Body of pancreas (tissue), 4 donors: ENCODE measurements around the gene EXD3. TPM values are rescaled to one million over a fixed set of nuclear protein-coding genes. Genes with fewer than 3 reads are reported as not detected.

Source experiments
- ATAC-seq: fragments of 150-250 bp; one replicate; pipeline ENCODE4 v1.9.1; 2016
- DNase-seq, 4 donors: peaks; one replicate each; pipeline ENCODE4 v3.0.0-alpha.2; 2019
- H3K27ac ChIP-seq, 4 donors: fragments of 200-600 bp; sonication (generic); 1 replicate in 3 of 4; 2 replicates in 1 of 4; pipeline versions ENCODE4 v1.5.1 to v1.6.1; 2016 to 2019; ENCODE audit warnings: mild to moderate bottlenecking in 1 of 4, mixed read lengths in 1 of 4, moderate library complexity in 1 of 4
- H3K27me3 ChIP-seq, 2 donors: fragments of 200-600 bp; sonication (generic); one replicate each; pipeline ENCODE4 v1.6.0; 2016; ENCODE audit warnings: mild to moderate bottlenecking in 1 of 2
- H3K36me3 ChIP-seq, 2 donors: fragments of 200-600 bp; sonication (generic); replicated peaks in 1 of 2; 2 replicates each; pipeline ENCODE4 v1.5.1; 2016; ENCODE audit warnings: low read depth in 2 of 2; ENCODE audit not compliant: insufficient read depth in 1 of 2
- H3K4me1 ChIP-seq: fragments of 200-600 bp; sonication (generic); one replicate; pipeline ENCODE4 v1.6.0; 2016
- H3K4me3 ChIP-seq, 2 donors: fragments of 200-600 bp; sonication (generic); 1 replicate in 1 of 2; 2 replicates in 1 of 2; pipeline ENCODE4 v1.5.1; 2016 to 2019
- H3K9me3 ChIP-seq, 3 donors: fragments of 200-600 bp; sonication (generic); 1 replicate in 2 of 3; 2 replicates in 1 of 3; pipeline ENCODE4 v1.5.1; 2016
- POLR2A ChIP-seq, 3 donors: fragments of 450-650 bp; IDR thresholded peaks; one replicate each; pipeline ENCODE4 v1.6.1; 2016; ENCODE audit warnings: antibody characterized with exemption in 3 of 3, mild to moderate bottlenecking in 2 of 3
- WGBS, 2 donors: methylation state at CpG; one replicate each; pipeline ENCODE4 v1.1.5; 2017; 5-methylcytosine and 5-hydroxymethylcytosine counted together
- intact Hi-C: fragments of 100-400 bp; cut with DNase I; formaldehyde crosslinking; loops from one replicate; pipeline ENCODE4 v1.15.1; 2023
- total RNA-seq, 2 donors: library from RNA; depleted of rRNA; stranded (reverse); fragments of >200 nt; gene quantifications; one replicate each; pipeline ENCODE4 v1.1.0, GENCODE V29; 2016
- TF ChIP-seq, protein P1 (sequence below), 7 experiments: fragments of 450-650 bp in 4 of 7; fragments of 200-600 bp in 3 of 7; sonication (generic) in 3 of 7; IDR thresholded peaks; one replicate each; pipeline ENCODE4 v1.5.1; 2016 to 2019; ENCODE audit warnings: antibody characterized with exemption in 7 of 7

EXD3 gene
- total RNA-seq, 2 donors from 2014 or later = 23.3 to 34.9 TPM

DNA sequence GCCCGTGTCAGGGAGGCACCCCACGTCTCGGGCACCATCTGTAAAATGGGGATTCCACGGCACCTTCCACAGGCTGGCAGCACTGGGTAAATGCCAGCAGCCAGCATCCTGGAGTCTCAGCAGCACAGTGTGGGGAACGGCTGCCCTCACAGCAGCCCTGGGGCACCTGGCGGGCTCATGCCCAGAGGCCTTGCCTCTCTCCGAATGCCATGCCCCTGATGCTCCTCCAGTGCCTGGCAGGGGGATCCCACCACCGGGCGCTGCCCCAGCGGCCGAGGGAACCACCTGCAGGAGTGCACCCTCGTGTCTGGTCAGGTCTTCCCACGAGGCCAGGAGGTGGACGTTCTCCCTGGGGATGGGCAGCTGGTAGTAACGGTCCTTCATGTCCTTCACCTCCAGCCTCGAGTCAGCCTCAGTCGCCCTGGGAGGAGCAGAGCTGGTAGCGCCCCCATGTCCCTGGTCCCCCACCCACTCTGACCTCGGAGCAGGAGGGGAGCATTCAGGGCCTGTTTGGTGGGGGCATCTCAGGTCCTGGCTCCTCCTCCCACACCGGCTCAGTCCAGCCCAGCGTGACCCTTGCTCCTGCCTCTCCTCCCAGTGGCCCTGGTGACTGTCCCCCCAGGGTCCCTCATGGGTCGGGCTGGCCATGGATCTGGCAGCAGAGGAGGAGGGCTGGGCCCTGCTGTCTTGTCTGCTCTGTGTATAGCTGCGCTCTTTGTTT is 71.0 kb downstream of the EXD3 start:
- no peaks in the 10 kb centered on the region for H3K4me1 ChIP-seq
- peaks cover 0 to 2% (median 0%) of the 10 kb centered on the region in 3 donors for H3K9me3 ChIP-seq
- H3K27ac ChIP-seq = no peak overlapping the region
- H3K27me3 ChIP-seq = no peaks in the 10 kb centered on the region
- DNase-seq = no peak
- H3K4me3 ChIP-seq = no peak overlapping the region
- intact Hi-C loops = no loop called here
- 88 to 100% methylated on average over 2 to 22 of the region's 23 CpGs for WGBS, 2 donors
- TF ChIP-seq, protein P1, sequence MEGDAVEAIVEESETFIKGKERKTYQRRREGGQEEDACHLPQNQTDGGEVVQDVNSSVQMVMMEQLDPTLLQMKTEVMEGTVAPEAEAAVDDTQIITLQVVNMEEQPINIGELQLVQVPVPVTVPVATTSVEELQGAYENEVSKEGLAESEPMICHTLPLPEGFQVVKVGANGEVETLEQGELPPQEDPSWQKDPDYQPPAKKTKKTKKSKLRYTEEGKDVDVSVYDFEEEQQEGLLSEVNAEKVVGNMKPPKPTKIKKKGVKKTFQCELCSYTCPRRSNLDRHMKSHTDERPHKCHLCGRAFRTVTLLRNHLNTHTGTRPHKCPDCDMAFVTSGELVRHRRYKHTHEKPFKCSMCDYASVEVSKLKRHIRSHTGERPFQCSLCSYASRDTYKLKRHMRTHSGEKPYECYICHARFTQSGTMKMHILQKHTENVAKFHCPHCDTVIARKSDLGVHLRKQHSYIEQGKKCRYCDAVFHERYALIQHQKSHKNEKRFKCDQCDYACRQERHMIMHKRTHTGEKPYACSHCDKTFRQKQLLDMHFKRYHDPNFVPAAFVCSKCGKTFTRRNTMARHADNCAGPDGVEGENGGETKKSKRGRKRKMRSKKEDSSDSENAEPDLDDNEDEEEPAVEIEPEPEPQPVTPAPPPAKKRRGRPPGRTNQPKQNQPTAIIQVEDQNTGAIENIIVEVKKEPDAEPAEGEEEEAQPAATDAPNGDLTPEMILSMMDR (IDR thresholded peaks at IDR 0.05) = no peak
- TF ChIP-seq POLR2A (IDR thresholded peaks at IDR 0.05) = no peak
- ATAC-seq = no peak
- H3K36me3 ChIP-seq = no peaks in the 10 kb centered on the region

DNA sequence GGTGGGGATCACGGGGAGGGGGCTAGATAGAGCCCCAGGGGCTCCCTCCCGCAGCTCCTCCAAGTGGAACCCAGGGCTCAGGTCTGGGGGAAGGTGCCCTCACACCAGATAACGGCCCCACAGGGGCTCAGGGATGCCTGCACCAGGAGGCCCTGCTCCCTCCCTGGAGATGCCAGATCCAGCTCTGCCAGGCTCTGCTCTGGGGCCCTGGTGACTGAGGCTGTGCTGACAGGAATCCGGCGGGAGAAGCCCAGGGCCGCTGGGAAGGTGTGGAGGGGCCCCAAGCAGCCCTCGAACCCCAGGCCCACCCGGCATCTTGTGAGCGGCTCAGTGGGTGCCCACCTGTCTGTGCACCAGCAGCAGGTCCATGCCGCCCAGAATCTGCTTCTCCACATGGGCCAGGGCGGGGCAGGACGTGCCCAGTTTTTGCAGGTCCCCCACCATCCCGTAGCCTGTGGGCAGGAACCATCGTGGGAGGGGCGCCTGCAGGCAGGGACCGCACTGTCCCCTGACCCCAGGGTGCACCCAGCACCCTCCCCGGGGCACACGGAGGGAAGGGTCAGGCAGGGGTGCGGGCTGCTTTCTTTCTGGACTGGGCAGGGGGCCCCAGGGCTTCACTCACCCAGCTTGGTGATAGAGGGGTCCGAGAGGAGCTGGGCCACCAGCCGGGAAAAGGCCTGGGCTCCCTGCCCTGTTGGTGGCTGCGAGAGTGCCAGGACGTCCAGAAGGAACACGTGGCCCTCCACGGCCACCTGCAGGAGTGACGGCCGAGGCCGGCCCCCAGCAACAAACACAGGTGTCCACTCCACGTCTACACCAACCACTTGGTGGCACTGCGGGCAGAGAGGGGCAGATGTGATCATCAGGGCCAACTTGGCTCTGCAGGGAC is 72.0 kb downstream of the EXD3 start:
- ATAC-seq (no peak), DNase-seq (no peak)
- H3K4me3 ChIP-seq = no peak overlapping the region
- H3K4me1 ChIP-seq = no peaks in the 10 kb centered on the region
- no peaks in the 10 kb centered on the region for H3K36me3 ChIP-seq
- H3K27me3 ChIP-seq = no peaks in the 10 kb centered on the region
- TF ChIP-seq POLR2A (IDR thresholded peaks at IDR 0.05) = no peak
- TF ChIP-seq, protein P1 (IDR thresholded peaks at IDR 0.05) = no peak
- WGBS, 2 donors = 86 to 97% methylated on average over 13 to 29 of the region's 30 CpGs
- H3K27ac ChIP-seq = no peak overlapping the region
- intact Hi-C loops = no loop called here
- H3K9me3 ChIP-seq = no peaks in the 10 kb centered on the region

DNA sequence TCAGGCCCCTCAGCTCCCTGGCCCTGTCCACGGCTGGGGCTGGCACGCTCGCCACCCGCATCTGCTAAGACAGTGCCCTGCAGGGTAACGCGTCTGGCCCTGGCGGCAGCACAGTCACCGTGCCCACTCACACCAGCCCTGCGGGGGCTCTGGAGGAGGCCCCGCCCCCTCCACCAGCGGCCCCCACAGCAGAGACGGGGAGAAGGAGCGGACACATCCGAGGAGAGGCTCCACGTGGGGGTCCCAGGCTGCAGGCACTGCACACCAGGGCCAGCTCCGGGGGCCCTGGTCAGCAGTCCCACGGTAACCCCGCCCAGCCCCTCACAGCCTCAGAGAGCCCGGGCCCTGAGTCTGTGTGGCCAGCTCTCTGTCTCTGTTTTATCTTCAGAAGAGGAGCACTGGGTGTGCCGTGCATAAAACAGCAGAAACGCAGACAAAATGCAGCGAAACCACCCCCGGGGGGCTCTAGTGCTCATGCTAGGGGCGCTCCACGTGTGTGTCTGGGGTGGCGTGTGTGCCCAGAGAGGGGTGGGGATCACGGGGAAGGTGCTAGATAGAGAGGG is 73.4 kb downstream of the EXD3 start:
- no peaks in the 10 kb centered on the region for H3K9me3 ChIP-seq
- no peaks in the 10 kb centered on the region for H3K36me3 ChIP-seq
- WGBS, 2 donors = 94 to 95% methylated on average over 6 to 9 of the region's 27 CpGs
- DNase-seq (no peak), ATAC-seq (no peak)
- H3K4me1 ChIP-seq = no peaks in the 10 kb centered on the region
- no peaks in the 10 kb centered on the region for H3K27me3 ChIP-seq
- no peak for TF ChIP-seq POLR2A (IDR thresholded peaks at IDR 0.05)
- H3K27ac ChIP-seq = no peak overlapping the region
- no peak overlapping the region for H3K4me3 ChIP-seq
- intact Hi-C loops = no loop called here

DNA sequence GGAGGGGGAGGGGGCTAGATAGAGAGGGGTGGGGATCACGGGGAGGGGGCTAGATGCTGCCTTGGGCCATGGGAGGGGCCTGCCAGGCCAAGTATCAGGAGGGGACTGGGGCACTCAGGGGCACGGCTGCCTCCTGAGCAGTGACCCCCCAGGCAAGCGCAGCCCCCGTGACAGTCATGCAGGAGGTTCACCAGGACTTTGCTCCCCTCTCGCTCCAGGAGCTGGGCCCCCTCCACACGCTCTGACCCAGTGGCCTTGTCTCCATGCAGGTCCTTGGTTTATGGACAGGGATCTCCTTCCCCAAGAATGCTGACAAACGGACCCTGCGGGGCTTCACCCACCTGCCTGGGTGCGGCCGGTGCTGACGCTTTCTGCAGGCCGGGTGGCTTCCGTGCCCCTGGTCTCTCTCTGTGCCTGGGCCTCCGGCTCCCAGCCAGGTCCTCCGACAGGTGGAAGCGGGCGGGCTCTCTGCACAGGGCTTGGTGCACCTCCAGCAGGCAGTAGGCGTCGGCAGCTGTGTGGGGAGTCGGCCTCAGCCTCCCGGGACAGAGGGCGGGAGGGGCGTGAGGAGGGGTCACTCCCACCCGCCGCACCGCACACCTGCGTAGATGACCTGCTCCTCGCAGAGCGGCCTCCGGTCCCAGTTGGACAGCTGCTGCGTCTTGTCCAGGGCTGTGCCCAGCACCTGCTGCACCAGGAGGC is 74.0 kb downstream of the EXD3 start:
- TF ChIP-seq, protein P1 (IDR thresholded peaks at IDR 0.05) = no peak
- no peak for TF ChIP-seq POLR2A (IDR thresholded peaks at IDR 0.05)
- DNase-seq = no peak
- Histone ChIP-seq H3K27me3 (no peaks in the 10 kb centered on the region), H3K27ac (no peak overlapping the region), H3K9me3 (no peaks in the 10 kb centered on the region), H3K36me3 (no peaks in the 10 kb centered on the region), H3K4me1 (no peaks in the 10 kb centered on the region), H3K4me3 (no peak overlapping the region)
- no peak for ATAC-seq
- 93 to 94% methylated on average over 8 to 26 of the region's 31 CpGs for WGBS, 2 donors
- intact Hi-C loops = no loop called here

DNA sequence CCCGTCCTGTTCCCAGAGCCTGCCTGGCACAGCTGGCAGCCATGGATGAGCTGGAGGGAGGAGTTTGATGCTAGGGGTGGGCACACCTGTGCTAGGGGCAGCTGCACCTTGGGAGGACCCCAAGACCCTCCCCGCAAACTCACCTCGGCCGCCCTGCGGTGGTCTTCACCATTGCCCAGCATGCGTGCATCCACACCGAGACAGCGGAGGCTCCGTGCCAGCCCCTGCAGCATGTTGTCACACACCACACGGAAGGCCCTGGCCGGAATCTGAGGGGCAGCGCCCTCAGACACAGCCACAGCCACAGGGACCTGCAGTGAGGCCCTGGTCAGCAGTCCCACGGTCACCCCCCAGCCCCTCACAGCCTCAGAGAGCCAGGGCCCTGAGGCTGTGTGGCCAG is 75.0 kb downstream of the EXD3 start:
- Histone ChIP-seq H3K4me3 (no peak overlapping the region), H3K36me3 (no peaks in the 10 kb centered on the region), H3K27me3 (no peaks in the 10 kb centered on the region), H3K27ac (no peak overlapping the region), H3K9me3 (no peaks in the 10 kb centered on the region), H3K4me1 (no peaks in the 10 kb centered on the region)
- no peak for DNase-seq
- TF ChIP-seq, protein P1 (IDR thresholded peaks at IDR 0.05) = no peak
- 92 to 100% methylated on average over 1 to 13 of the region's 13 CpGs for WGBS, 2 donors
- intact Hi-C loops = no loop called here
- ATAC-seq = no peak
